ENCODE results near the gene MAP3K9. TPM values are rescaled to one million over a fixed set of nuclear protein-coding genes. Genes with fewer than 3 reads are reported as not detected.

The MAP3K9 gene
- total and polyA plus RNA-seq, 2 experiments from 2014 or later = 4.4 to 9.2 TPM

GRCh38 chr14:70793637-70794036 is 15.7 kb downstream of the MAP3K9 start:
- H3K79me2 ChIP-seq = peaks cover 33% of the 10 kb centered on the region

GRCh38 chr14:70792939-70793338 is 16.4 kb downstream of the MAP3K9 start:
- Histone ChIP-seq H3K4me2 (no peak overlapping the region), H3K4me1 (ENCODE audit: insufficient read depth) (no peaks in the 10 kb centered on the region), H3K36me3 (replicated peaks; ENCODE audit: insufficient read depth, low read depth) (no peaks in the 10 kb centered on the region), H3K4me3 (no peak overlapping the region), H3K27ac (no peak overlapping the region), H3K79me2 (peaks cover 36% of the 10 kb centered on the region), H3K9me2 (replicated peaks; ENCODE audit: insufficient read depth) (no peaks in the 10 kb centered on the region), H3K9me3 (ENCODE audit: low read depth) (no peaks in the 10 kb centered on the region), H3K27me3 (no peaks in the 10 kb centered on the region), H2AFZ (no peak overlapping the region), H4K20me1 (ENCODE audit: insufficient read depth, poor library complexity, severe bottlenecking) (no peaks in the 10 kb centered on the region)
- DNase-seq (ENCODE audit: low spot score) = no peak
- TF ChIP-seq EZH2 (IDR thresholded peaks at IDR 0.05; ENCODE audit: borderline replicate concordance) (no peak), CTCF (IDR thresholded peaks at IDR 0.05; ENCODE audit: poor library complexity) (no peak)
- WGBS (ENCODE audit: low lambda C conversion rate, missing lambda C conversion rate) = 74% methylated on average over 9 of the region's 9 CpGs

More at GRCh38 chr14:70793637-70794036, 15.7 kb downstream of the MAP3K9 start:
- Histone ChIP-seq H2AFZ (no peak overlapping the region), H3K27me3 (no peaks in the 10 kb centered on the region), H3K4me1 (ENCODE audit: insufficient read depth) (no peaks in the 10 kb centered on the region), H3K4me2 (no peak overlapping the region), H3K27ac (no peak overlapping the region), H3K36me3 (replicated peaks; ENCODE audit: insufficient read depth, low read depth) (no peaks in the 10 kb centered on the region), H4K20me1 (ENCODE audit: insufficient read depth, poor library complexity, severe bottlenecking) (no peaks in the 10 kb centered on the region), H3K4me3 (no peak overlapping the region), H3K9me2 (replicated peaks; ENCODE audit: insufficient read depth) (no peaks in the 10 kb centered on the region), H3K9me3 (ENCODE audit: low read depth) (no peaks in the 10 kb centered on the region)
- no peak for TF ChIP-seq EZH2 (IDR thresholded peaks at IDR 0.05; ENCODE audit: borderline replicate concordance)
- no peak for TF ChIP-seq EZH2phosphoT487 (IDR thresholded peaks at IDR 0.05; ENCODE audit: low read depth, severe bottlenecking, unreplicated experiment)
- TF ChIP-seq CTCF (IDR thresholded peaks at IDR 0.05; ENCODE audit: poor library complexity) = no peak
- 96% methylated on average over 3 of the region's 3 CpGs for WGBS (ENCODE audit: low lambda C conversion rate, missing lambda C conversion rate)
- DNase-seq (ENCODE audit: low spot score) = no peak

GRCh38 chr14:70791971-70792370 is 17.3 kb downstream of the MAP3K9 start:
- no peaks in the 10 kb centered on the region for H4K20me1 ChIP-seq (ENCODE audit: insufficient read depth, poor library complexity, severe bottlenecking)
- H3K4me1 ChIP-seq (ENCODE audit: insufficient read depth) = no peaks in the 10 kb centered on the region
- H2AFZ ChIP-seq = no peak overlapping the region
- no peak overlapping the region for H3K27ac ChIP-seq
- no peaks in the 10 kb centered on the region for H3K9me2 ChIP-seq (replicated peaks; ENCODE audit: insufficient read depth)
- no peaks in the 10 kb centered on the region for H3K9me3 ChIP-seq (ENCODE audit: low read depth)
- no peaks in the 10 kb centered on the region for H3K27me3 ChIP-seq
- no peak overlapping the region for H3K4me3 ChIP-seq
- H3K36me3 ChIP-seq (replicated peaks; ENCODE audit: insufficient read depth, low read depth) = no peaks in the 10 kb centered on the region
- DNase-seq (ENCODE audit: low spot score) = no peak
- TF ChIP-seq EZH2 (IDR thresholded peaks at IDR 0.05; ENCODE audit: borderline replicate concordance) = no peak
- no peak for TF ChIP-seq CTCF (IDR thresholded peaks at IDR 0.05; ENCODE audit: poor library complexity)
- no peak for TF ChIP-seq EZH2phosphoT487 (IDR thresholded peaks at IDR 0.05; ENCODE audit: low read depth, severe bottlenecking, unreplicated experiment)
- peaks cover 26% of the 10 kb centered on the region for H3K79me2 ChIP-seq
- WGBS (ENCODE audit: low lambda C conversion rate, missing lambda C conversion rate) = 96% methylated on average over 7 of the region's 7 CpGs
- no peak overlapping the region for H3K4me2 ChIP-seq

- Histone ChIP-seq H3K4me2 (no peak overlapping the region), H3K4me3 (no peak overlapping the region), H3K36me3 (replicated peaks; ENCODE audit: insufficient read depth, low read depth) (no peaks in the 10 kb centered on the region), H3K79me2 (peaks cover 10% of the 10 kb centered on the region), H3K4me1 (ENCODE audit: insufficient read depth) (no peaks in the 10 kb centered on the region), H3K9me3 (ENCODE audit: low read depth) (no peaks in the 10 kb centered on the region), H2AFZ (no peak overlapping the region), H4K20me1 (ENCODE audit: insufficient read depth, poor library complexity, severe bottlenecking) (no peaks in the 10 kb centered on the region), H3K27ac (no peak overlapping the region), H3K9me2 (replicated peaks; ENCODE audit: insufficient read depth) (no peaks in the 10 kb centered on the region), H3K27me3 (no peaks in the 10 kb centered on the region)
- no peak for TF ChIP-seq CTCF (IDR thresholded peaks at IDR 0.05; ENCODE audit: poor library complexity)
- no peak for TF ChIP-seq EZH2phosphoT487 (IDR thresholded peaks at IDR 0.05; ENCODE audit: low read depth, severe bottlenecking, unreplicated experiment)
- no peak for TF ChIP-seq EZH2 (IDR thresholded peaks at IDR 0.05; ENCODE audit: borderline replicate concordance)
- no peak for DNase-seq (ENCODE audit: low spot score)
- 93% methylated on average over 4 of the region's 4 CpGs for whole genome bisulfite sequencing (ENCODE audit: low lambda C conversion rate, missing lambda C conversion rate)
Observed at GRCh38 chr14:70789961-70790360, 19.4 kb downstream of the MAP3K9 start.
